ENCODE results near the gene XK.

The XK gene

DNA sequence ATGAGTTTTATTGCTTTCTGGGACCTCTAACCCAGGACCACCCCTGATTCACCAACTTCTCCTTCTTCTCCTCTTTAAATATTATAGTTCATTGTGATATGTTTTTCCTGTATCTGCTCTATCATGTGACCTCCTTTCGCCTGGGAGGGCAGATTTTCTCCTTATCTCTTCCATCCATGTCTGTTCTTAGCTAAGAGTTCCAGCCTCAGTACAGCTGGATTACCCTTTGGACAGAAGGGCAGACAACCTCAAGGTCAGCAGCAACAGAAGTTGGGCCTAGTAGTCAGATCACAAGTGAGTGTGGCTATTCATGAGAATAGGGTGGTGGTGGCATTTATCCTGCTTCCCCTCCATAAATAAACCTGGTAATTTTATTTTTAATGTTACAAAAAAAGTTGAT, 5.7 kb upstream of the XK start:
- no peak for FAIRE-seq

DNA sequence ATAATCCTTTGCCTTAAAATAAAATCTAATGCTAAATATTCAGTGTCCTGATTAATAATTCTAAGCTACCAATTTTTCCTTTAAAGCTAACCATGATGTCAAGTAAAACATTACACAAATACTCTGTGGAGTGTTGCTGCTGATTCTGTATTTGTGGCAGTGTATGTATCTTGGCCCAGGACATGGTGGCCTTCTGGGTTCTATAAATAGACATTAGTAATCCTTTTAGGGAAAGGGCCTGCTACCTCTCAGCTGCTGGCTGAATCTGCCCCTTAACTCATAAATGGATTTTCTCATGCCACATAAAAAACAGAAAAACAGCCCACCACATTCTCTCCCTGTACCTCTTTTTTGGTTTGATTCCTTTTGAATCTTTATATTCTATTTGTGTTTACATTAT, 1.2 kb upstream of the XK start:
- no peak for FAIRE-seq

DNA sequence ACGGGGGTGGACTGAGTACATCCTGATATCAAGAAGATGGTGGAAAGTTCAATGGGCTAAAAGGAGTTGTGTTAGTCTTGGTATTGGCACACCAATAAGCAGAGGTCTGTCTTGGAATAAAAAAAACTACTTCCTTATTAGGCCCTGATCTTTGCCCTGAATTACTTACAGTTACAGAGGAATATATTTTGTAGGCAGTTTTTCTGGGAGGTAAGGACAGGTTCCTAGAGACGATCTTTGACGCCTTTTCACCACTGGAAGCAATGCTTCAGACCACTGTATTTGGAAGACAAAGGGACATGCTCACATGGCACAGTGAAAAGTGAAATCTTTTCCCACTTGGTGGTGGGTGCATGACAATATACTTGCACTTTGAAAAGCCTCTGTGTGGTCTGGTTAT, 618 bp upstream of the XK start:
- no peak for FAIRE-seq

DNA sequence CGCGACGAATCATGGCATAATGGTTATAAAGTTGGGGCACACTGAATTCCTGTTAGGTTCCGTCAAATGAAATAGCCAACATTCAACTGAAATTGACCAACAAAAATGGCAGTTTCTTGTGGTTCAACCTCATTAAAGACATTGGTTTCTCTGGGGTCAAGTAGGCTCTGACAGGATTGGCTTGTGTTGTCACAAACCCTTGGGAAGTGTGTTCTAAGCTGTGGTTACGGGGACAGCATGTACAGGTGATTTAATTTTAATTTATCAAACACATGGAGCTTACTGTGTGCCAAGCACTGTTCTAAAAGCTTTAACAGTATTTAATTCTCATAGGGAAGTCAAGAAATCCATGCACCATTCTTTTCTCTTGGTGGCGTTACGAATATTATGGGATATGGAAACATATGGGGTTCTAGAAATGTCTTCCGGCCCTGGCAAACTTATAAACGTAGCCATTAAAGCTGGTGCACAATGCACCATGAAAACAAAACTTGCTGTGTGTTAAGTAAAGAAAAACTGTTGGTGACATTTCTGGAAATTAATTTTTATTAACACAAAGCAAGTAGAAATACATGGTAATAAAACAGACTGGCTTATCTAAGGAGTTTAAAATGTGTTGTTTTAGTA, 891 bp downstream of the XK start:
- FAIRE-seq: no peak

DNA sequence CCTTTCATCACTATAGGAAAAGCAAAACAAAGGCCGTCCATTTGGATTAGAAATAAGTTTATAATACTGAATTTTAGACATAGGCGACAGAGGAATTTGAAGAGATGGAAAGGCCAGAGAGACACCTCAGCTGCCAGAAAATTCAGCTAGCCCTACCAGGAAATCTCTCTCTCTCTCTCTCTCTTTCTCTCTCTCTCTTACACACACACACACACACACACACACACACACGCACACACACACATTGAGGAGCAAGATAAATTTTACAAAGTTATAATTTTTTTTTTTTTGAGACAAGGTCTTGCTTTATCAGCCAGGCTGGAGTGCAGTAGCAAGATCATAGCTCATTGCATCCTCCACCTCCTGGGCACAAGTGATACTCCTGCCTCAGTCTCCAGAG, 1.4 kb downstream of the XK start:
- no peak for FAIRE-seq

DNA sequence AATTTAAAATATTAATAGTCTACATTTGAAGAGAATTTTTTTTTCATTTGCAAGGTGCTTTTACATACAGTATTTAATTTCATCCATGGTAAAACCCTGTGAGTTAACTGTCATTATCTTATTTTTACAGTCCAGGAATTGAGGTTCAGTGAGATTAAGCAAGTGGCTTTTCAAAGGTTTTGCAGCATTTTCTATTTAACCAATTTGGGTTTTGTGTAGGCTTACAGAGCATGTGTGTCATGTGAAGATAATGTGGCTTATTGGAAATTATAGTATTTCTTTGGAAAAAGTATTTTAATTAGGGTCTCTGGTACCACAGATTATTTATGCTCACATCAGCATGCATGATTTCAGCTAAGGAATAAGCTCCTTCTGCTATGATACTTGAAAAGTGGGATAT, 4.5 kb downstream of the XK start:
- FAIRE-seq: no peak

DNA sequence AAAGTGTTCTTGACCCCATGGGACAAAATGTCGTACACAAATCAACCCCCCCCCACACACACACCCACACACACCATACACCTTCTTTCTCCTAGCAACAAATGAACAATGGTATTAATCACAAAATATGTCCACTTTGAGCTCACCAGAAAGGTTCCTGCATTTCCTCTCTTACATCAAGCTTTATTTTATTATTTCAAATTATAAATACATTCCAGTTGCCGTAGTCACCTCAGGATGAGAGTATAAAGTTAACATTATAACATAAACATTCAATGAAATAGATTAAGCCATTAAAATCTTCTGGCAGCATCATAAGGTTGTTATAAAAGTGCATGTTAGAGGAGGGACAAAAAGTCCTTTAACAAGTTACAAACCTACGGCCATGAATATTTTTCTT, 7.3 kb downstream of the XK start:
- no peak for FAIRE-seq

DNA sequence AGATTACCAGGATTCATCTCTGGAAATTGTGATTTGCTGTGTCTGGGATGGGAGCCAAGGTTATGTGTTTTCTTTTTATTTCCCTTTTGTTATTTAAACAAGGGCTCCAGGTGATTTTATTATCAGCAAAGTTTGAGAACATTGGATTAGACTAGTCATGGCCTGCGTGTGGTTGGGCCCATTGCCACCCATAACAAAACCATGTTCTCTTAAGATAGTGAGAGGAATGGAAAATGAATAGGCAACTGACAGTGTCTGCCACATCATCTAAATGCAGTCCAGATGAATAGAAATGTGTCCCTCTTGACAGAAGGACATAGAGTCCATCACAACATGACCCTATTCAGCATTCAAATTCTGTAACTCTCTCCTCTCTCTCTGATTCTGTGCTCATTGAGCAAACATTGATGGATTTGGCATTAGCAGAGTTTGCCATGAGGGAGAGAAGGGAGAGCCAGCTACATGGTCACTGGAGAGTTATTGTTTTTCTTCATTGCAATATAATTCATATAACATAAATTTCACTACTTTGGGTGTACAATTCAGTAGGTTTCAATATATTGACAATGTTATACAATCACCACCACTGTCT, 11.7 kb downstream of the XK start:
- no peak for FAIRE-seq

DNA sequence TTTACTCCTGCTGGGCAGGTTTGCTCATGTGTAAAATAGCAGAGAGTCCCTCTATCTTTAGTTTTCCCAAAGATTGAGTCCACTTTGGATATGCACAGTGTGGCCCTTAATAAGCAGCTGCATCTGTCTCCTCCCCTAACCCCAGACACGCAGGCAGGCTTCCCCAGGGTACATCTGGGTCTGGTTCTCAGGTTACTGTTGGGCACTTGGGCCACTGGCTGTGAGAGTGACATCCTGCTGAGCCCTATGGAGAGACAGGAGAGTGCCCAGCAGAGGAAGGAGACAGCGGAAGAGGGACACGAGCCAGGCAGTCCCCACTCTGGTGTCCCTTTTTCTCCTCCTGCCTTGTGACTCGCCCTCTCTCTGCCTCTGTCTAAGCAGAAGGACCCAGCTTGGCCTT, 16.0 kb downstream of the XK start:
- FAIRE-seq: no peak

DNA sequence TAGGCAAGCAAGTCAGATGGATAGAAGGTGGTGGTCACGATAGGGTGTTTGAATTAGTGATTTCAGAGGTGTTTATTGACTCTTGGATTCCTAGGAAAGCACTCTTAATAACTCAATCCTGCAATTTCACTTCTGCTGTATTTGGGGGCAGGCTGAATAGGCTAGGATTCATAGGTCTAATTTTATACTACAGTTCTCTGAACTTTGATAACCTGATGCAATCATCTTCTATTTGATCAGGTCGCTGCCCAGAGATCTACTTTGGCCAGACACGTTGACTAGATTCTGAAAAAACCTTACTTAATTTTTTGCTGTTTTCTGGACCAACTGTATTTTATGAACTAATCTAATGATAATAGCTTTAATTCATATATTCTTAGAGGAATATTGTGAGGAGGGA, 26.4 kb downstream of the XK start:
- no peak for FAIRE-seq

DNA sequence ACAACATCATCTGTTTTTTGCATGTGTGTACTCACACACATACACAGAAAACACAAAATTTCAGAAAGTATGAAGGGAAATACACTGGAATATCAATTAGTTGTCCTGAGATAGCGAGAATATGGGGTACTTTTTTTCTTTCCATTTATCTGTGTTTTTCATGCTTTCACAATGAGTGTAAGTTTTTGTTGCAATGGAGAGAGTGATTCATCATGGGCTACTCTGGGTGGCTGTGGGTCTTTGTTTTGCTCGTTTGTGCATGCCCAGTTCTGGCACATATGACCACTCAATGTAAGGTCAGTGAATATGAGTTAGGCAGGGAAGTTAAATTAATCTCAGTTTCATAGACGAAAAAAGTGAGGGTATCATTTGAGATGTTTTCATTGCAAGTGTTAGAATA, 26.9 kb downstream of the XK start:
- no peak for FAIRE-seq

DNA sequence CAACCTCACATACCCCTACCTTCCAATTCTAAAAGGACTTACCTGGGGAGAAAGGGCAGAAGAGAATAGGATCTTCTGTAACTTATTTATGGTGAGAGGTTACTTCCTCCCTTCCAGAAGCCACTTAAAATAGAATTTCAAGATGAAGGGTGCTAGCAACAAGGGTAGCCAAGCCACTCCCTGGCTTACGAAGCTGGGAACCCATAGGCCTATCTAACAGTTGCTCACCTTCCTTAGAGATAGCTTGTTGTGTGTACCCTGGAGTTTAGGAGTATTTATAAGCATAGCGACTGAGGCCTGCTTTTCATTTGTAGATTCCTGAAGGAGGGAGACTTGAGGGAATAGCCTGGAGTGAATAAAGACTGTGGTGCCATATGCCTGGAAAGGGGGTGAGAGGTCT, 28.9 kb downstream of the XK start:
- no peak for FAIRE-seq

DNA sequence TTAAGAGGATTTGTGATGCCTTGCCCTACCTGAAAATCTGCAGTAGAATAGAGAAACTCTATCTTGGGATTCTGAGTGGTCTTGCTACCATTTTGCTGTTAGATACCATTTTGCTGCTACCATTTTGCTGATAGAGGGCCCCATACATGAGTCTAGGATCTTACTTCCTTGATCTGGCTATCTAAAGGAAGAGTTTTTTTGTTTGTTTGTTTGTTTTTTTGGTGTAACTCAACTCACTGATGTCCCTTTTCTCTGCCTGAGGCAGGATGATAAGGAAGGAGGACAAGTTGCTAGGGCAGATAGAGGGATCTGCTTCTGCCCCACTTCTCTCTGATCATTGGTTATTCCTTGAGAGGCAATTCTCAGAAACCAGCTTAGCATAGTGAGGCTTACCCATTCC, 31.0 kb downstream of the XK start:
- no peak for FAIRE-seq

DNA sequence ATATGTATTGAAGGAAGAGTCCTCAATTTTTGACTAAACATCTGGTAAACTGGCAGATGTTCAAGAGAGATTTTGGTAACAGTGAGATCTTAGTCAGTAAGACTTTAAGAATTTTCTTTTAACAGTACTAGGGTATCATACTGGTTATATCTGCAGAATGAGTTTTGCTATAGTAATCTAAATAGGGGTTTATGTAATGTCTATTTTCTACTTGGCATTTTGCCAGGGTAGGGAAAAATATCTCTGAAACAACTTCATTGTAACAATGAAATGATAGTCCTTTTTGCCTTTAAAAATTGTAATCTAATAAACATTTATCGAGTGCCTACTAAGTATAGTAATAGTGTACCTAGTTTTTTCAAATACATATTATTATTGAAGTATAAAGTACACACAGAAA, 32.1 kb downstream of the XK start:
- FAIRE-seq: no peak

DNA sequence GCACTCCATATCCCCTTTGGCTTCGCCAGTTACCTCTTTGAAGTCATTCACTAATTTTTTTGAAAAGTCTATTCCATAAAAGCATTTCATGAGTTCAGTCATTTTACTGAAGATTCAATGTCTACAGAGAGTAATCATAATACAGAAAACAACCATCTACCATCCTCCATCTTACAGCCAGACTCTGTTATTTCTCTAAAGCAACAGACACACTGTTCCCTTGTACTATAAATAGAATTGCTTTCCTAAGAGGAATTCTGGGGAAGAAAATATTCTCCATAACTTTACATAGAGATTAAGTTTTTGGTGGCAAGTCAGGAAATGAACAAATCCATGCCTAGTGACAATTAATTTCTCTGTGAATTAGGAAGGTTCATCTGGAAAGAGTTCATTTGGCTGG, 37.0 kb downstream of the XK start:
- FAIRE-seq: no peak

DNA sequence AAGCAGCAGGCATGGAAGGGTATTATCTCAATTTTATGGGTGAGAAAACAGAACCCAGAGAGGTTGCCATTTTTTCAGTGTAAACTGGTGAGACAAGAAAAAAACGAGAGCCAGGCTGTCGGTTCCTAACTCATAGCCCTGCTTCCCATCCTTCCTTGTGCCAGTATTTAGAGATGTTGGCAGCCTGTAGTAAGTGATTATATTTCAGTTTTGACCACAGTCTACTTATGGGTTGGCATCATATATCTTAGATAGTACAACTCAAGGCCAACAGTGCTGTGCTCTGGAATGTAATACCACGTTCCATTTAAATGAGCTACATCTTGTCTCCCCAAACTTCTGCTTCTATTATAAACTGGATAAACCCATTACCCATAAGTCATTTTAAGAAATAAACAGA, 40.8 kb downstream of the XK start:
- no peak for FAIRE-seq

DNA sequence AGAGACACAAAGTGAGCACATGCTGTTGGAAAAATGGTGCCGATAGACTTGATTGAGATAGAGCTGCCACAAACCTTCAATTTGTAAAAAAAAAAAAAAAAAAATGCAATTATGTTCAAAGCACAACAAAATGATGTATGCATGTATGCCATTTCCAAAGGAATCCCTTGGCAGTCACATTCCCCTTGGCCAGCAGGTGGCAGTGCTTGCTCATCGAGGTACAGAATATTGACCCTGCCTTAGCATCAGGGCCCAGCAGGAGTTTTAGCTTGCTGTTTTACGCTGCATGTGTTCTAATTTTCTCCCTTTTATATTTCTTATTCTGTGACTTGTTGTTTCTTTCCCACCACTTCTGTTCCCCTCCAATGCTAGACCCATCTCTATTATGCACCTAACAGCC, 59.8 kb downstream of the XK start:
- no peak for FAIRE-seq

DNA sequence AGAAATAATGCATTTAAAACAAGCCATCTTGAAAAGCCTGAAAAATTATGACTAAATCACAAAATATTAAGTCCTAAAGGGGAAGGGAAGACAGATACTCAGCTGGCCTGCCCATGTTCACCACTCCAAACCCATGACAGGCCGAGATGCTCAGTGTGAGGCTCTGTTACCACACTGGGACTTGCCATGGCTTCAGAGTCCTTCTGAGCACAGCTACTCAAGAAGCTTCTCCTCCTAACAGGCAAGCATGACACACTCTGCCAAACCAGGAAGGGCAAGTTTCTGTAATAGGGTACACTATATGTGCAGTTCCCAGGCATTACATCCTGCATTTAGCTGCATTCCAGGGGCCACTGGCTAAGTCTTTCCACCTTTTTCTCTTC, 60.2 kb downstream of the XK start:
- no peak for FAIRE-seq

DNA sequence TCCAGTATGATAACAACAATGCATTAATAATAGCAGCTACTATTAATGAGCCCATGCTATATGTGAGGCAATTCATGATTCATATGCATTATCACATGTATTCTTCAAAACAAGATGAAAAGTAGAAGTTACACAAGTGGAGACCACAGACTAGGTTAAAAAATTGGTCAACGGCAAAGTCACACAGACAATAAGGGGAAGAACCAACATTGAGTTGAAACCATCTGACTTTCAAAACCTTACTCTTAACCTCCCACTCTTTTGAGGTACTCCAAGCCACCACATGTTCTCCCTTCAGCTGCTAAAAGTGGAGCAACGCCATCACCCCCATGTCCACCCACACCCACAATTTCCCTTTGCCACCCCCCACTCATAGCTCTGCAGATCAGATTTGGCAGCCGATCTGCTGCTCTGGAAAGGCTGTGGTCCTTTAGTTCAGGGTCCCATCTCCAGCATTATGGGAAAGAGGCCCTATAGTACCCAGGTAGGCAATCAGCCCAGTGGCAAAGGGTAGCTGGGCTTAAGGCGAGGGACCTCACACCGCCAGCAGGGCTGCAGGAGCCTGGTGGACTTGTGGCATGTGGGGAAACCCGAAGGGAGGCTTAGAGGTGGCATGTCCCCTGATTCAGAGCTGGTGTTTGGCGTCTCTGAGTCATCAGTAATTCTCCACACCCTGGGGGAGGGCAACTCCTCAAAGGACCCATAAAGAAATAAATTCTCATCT, 60.8 kb downstream of the XK start:
- no peak for FAIRE-seq

DNA sequence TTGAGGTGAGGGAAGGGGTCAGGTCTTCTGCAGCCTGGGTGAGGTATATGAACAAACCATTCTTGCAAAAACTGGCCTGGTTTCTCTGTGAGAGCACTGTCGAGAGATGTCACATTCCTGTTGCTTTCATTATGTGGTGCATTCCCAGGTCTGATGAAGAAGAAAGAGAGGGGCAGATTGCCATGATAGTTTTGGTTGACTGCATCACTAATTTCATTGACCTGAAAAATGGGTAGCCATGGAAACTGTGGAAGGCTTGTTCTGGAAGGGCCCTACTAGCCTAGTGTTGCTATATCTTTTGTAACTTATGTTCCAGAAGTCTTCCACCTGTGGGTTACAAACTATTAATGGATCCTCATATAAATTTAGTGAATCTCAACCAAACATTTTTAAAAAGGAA, 61.4 kb downstream of the XK start:
- no peak for FAIRE-seq

DNA sequence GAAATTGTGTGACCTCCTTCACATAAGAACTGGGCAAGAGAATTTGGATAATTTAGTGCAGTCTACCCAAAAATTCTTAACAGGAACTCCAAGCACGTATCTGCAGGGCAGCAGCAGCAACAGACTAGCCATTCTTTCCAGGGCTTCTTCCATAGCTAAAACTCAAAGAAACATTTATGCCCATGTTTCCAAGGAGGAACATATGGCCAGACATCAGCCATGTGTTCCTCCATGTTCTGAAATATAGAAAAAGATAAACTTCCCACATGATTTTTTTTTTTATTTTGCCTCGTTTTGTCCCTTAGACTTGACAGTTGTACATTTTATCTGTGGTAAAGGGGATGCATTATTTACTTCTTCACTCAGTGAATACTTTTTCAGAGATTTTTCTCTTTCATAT, 66.7 kb downstream of the XK start:
- FAIRE-seq: no peak

DNA sequence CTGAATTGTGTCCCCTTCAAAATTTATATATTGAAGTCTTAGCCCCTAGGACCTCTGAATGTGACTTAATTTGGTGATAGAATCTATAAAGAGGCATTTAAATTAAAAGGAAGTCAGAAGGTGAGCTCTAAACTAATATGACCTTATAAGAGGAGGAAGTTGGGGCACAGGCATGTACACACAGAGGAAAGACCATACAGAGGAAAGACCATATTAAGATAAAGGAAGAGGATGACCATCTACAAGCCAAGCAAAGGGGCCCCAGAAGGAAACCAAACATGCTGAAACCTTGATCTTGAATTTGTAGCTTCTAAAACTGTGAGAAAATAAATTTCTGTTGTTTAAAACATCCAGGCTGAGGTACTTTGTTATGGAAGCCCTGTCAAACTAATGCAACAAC, 67.3 kb downstream of the XK start:
- no peak for FAIRE-seq

DNA sequence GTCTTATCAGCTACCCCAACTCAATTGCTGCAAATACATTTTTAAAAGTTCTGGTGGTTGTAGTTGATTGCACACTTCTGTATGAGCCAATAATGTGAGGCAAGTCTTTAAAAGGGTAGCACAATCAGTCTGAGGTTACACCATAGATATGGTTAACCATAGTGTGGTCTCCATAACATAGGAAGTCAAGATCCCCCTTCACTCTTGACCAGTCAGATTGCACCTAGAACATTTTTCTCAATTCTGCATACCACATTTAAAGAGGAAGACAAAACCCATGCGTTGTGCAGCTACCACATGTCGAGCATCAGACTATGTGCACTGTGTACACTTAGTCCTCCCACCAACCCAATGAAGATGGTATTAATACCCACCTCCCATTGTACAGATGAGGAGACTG, 67.8 kb downstream of the XK start:
- FAIRE-seq: no peak

DNA sequence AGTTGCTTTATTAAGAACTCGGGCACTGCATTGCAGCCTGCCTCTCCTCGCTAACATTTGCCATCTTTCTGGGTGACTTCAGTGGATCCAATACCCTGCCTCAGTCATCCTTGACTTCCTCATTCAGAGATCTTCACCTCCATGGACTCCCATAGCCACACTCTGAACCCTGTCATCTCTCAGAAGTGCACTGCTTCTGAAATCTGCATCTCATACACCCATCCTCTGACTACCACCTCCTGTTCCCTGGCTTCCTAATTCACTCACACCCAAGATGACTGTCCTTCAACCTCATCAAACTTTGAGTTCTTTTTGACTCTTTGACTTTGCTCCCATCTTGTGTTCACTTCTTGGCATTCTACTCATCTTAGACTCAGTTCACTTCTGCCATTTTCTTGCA, 68.9 kb downstream of the XK start:
- no peak for FAIRE-seq

DNA sequence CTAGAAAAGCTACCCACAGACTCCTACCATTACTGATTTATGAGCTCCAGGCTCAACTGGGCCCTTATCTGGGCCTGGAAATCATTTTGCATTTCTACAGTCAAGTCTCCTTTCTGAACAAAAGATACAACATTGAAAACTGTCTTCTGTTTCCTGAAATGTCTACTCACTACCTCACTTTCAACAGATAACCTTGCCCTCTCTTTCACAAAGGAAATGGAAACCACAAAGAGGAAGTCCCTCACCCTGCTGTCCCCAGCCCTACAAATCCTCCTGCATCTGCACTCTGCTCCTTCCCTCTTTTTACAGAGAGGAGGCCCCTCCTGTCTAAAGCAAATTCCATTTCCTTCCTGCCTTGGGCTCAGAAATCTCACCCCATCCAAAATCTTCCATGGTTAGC, 69.4 kb downstream of the XK start:
- no peak for FAIRE-seq

All from G401.6 (cell line).